GM21528 (cell line): ENCODE measurements around the gene SH2D3A.
"Not testable (repeated sequence)": the region's sequence is repeated elsewhere in the genome, so short reads cannot be mapped to it uniquely, and the experiment has no call there.

Experiments used
- ATAC-seq: cut with Tn5 transposase; IDR thresholded peaks from one replicate; pipeline ENCODE4 v1.9.1; 2021; ENCODE audit warnings: mild to moderate bottlenecking, moderate library complexity; ENCODE audit not compliant: unreplicated experiment, low FRiP score

SH2D3A gene

DNA sequence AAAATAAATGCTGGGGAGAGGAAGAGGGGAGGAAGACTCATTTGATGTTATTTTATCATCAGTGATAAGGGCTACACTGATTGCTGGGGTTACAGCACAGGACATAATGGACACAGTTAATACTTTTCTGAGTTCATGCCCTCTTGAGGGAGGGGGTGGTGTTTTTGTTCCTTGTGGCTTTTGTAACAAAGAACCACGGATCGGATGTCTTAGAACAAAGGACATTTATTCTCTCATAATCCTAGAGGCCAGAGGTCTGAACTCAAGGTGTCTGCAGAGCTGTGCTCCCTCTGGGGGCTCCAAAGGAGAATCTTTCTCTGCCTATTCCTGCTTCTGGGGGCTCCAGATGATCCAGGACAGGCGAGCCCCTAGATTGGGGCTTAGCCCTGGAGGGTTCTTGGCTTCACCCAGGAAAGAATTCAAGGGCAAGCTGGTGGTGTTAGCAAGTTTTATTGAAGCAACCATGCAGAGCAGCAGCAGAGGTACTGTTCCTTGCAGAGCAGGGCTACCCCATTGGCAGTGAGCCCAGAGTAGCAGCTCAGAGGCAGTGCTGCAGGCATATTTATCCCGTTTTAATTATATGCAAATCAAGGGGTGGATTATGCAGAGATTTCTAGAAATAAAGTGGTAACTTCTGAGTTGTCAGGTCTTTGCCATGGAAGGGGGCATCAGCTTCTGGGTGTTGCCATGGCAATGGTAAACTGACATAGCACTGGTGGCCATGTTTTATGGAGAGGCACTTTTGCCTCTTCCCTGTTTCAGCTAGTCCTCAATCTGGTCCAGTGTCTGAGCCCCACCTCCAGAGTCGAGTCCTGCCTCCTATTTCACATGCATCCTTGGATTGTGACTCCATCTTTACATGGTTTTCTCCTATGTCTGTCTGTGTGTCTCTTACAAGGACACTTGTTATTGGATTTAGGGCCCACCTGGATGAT, 23.2 kb upstream of the SH2D3A start:
- no peak for ATAC-seq

DNA sequence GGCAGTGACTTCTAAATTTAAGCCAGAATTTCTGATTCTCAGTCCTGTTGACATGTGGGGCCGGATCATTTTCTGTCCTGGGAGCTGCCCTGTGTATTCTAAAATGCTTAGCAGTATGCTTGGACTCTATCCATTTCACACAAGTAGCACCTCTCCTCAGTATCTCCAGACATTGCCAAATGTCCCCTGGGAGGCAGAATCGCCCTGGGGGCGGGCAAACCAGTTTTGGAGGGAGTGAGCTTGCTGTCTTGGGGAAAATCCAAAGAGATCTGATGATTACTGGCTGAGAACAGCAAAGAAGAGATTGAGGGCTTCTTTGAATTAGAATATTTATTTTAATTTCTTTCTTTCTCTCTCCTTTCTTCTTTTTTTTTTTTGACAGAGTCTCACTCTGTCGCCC, 21.7 kb upstream of the SH2D3A start:
- ATAC-seq = no peak

DNA sequence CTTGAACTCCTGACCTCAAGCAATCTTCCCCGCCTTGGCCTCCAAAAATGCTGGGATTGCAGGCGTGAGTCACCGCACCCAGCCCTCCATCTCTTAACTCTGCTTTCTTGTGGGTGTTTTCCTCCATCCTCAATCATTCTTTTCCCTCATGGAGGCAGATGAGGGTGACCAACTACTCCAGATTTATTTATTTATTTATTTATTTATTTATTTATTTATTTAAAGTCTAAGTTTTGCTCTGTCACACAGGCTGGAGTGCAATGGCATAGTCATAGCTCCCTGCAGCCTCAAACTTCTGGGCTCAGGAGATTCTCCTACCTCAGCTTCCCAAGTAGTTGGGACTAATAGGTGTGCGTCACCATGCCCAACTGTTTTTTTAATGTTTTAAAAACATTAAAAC, 20.2 kb upstream of the SH2D3A start:
- ATAC-seq = no peak

DNA sequence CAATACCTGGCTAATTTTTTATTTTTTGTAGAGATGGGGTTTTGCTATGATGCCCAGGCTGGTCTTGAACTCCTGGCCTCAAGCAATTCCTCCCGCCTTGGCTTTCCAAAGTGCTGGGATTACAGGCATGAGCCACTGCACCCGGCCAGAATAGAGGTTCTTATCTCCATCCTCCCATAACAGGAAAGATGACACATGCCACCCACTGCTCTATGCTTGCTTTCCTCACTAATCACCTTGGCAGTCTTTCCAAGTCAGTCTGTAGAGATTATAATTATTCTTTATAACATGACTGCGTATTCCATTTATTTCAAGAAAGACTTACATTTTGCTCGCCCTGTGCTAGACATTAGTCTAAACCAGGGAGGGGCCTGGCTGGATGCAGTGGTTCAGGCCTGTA, 12.0 kb upstream of the SH2D3A start:
- ATAC-seq = no peak

DNA sequence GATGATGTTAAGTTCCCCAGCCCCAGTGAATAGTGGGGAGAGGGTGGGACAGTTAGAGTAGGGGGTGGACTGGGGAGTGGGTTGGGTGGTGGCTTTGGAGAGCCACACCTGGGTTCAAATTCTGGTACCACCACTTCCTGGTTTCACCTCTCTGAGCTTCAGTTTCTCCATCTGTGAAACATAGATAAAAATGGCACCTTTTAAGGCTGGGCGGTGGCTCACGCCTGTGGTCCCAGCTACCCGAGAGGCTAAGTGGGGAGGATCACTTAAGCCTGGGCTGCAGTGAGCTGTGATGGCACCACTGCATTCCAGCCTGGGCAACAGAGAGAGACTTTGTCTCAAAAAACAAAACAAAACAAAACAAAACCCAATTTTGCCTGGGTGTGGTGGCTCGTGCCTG, 11.2 kb upstream of the SH2D3A start:
- no peak for ATAC-seq

DNA sequence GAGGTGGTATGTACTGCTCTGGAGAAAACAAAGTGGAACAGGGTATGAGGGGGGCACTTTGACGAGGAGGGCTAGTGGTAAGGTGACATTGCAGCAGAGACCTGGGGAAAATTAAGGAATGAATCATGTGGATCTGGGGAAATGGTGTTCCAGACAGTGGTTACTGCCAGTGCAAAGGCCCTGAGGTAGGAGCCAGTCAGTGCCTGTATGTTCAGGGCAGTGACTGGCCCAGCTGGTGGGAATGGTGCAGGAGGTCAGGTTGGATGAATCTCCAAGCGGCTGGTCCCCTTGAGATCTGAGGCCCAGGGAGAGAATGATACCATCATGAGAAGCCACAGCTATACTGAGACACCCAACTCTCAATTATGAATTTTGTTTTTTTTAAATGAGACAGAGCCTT, 10.2 kb upstream of the SH2D3A start:
- no peak for ATAC-seq

DNA sequence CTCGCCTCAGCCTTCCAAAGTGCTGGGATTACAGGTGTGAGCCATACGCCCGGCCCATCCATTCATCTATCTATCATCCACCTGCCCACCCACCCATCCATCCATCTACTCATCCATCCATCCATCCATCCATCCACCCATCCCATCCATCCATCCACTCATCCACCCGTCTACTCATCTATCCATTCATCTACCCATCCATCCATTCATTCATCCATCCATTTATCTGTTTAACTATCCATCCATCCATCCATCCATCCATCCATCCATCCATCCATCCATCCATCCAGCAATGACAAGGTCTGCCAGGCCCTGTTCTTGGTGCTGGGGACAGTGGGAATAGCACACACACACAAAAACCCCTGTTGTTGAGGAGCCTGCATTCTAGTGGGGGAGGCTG, 9.8 kb upstream of the SH2D3A start:
- no peak for ATAC-seq

DNA sequence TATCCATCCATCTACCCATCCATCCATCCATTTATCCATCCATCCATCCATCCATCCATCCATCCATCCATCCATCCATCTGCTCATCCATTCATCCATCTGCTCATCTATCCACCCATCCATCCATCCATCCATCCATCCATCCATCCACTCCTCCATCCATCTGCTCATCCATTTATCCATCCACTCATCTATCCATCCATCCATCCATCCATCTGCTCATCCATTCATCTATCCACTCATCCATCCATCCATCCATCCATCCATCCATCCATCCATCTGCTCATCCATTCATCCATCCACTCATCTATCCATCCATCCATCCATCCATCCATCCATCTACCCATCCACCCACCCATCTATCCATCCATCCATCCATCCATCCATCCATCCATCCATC, 8.8 kb upstream of the SH2D3A start:
- not testable (repeated sequence) for ATAC-seq

DNA sequence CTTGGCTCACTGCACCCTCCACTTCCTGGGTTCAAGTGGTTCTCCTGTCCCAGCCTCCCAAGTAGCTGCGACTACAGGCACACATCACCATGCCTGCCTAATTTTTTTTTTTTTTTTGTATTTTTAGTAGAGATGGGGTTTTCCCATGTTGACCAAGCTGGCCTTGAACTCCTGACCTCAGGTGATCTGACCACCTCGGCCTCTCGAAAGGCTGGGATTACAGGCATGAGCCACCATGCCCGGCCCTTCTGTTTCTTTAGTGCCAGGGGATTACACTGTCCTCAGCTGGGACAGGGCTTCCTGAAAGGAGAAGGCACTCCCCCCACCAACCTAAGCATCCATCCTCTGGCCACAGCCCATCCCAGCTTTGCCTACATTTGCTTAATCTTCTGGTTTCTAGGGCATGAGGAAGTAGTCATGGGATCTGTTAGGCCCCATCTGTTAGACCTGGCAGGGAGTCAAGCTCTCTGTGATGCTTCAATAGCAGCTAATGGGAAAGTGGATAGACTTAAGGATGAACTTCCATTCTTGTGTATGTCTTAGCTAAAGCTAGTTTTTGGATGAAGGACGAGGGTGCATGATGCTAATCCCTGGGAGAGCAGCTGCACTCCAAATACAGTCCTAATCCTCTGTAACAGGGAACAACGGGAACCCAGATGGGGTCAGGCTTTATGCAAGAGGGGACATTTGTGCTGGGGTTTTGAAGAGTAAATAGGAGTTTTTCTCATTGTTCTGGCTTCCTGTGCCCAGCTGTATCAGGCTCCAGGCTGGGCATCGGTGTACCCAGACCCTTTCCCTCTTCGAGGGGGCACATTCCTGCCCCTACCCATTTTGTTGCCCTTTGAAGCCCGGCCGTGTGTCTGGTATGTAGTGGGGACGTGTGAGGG, 7.8 kb upstream of the SH2D3A start:
- no peak for ATAC-seq

DNA sequence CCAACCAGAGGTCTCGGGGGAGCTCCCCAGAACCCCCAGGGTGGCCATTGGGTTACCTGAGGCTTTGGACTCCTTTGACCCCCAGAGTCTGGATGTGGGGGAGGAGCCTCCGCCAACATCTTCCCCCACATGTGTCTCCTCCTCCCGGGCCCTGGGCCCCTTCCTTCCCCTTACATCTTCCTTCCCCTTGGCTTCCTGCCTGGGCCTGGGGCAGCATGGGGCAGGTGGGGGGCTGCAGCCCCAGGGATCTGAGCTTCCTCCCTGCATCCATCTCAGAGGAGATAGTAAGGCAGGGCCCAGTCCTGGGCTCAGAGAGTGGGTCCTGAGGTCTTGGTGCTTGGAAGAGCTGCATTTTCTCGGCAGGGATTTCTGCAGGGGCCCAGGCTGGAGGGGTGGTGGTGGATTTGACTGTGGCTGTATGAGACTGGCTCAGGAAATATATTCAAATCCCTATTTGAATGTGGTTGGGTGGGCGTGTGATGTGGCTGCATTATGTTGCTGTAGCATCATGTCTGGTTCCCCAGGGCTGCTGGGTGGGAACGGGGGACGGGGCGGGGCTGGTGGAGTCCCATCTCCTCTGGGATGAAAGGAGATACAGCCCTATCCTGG, 6.2 kb upstream of the SH2D3A start:
- peak; percentile 40 for ATAC-seq

DNA sequence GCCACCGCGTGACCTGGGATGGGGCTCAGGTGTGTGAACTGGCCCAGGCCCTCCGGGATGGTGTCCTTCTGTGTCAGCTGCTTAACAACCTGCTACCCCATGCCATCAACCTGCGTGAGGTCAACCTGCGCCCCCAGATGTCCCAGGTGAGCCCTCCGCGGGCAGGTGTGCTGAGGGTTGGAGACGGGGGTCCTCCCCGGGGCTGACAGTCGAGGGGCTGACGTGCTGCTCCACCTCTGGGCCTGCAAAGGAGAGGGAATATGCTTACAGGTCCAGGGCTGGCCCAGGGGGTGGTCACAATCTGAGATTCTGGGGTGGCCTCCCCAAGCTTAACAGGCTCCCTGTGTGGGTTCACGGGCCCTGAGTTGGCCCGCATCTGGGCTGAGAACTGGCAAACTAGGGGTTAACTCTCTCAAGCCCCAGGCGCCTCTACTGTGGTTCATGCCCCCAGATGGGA, 5.7 kb upstream of the SH2D3A start:
- peak; percentile 12 for ATAC-seq

DNA sequence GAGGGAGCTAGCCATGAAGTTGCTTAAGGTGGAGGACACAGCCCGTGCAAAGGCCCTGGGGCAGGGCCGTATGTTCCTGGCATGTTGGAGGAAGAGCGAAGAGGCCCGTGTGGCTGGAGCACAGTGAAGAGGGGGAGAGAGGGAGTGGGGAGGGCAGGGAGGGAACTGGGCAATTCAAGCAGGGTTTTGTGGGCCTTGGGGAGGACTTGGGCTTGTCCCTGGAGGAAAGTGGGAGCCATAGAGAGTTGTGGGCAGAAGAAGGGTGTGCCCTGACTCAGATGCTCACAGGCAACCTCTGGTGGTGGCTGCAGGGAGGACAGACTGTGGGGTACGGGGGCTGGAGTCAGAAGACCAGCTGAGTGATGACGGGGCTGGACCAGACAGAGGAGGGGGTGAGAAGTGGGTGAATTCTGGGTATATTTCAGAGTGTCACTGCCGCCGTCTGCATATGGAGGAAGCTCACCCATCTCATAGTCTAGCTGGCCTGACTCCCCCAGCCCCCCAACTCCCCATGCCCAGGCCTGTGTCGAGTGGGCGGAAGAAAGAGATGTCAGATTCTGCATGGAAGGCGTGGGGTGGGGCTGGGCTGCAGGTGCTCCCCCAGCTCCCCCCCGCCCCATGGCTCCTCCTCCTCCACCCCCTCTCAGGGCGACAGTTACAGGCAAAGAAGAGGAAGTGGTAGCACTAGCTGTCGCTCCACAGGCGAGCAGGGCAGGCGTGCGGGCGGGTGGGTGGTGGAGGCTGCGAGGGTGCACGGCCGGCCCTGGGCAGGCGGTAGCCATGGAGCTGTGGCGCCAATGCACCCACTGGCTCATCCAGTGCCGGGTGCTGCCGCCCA, 5.0 kb upstream of the SH2D3A start, which contains the start of gene VAV1:
Gene VAV1, plus strand, starts transcription at position 681 of the 838 bp plus-strand sequence. Its CDS starts 100 bp downstream, at position 781.
- ATAC-seq = peak; percentile 32

DNA sequence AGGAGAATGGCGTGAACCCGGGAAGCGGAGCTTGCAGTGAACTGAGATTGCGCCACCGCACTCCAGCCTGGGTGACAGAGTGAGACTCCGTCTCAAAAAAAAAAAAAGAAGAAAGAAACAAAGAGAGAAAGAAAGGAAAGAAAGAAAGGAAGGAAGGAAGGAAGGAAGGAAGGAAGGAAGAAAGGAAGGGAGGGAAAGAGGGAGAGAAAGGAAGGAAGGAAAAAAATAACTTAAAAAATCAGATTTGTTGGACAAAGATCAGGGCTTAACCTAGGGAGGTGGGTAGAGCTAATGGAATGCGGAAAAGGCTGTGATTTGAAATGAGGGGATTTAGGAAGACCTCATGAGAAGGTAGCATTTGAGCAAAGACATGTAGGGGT, 4.4 kb upstream of the SH2D3A start:
- ATAC-seq = not testable (repeated sequence)

DNA sequence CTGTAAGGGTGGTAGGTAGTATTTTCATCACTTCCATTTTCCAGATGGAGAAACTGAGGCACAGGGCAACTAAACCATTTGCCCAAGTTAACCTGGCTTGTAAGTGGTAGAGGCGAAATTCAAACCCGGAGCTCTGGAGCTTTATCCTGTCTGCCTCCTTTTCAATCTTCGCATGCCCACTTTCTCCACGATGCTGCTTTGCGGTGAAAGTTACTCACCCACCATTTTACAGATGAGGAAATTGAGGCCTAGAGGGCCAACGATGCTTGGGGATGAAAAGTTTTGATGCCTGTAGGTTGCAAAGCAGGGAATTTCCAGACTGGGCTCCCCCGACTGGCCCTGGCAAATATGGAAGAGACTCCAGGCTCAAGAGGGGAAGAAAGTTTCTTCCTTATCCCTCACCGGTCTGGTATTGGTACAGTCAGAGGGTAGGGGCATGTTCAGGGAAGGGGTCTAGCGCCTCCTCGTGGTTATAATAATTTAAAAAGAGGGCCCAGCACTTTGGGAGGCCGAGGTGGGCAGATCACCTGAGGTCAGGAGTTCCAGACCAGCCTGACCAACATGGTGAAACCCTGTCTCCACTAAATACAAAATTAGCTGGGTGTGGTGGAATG, 1.9 kb upstream of the SH2D3A start:
- no peak for ATAC-seq

DNA sequence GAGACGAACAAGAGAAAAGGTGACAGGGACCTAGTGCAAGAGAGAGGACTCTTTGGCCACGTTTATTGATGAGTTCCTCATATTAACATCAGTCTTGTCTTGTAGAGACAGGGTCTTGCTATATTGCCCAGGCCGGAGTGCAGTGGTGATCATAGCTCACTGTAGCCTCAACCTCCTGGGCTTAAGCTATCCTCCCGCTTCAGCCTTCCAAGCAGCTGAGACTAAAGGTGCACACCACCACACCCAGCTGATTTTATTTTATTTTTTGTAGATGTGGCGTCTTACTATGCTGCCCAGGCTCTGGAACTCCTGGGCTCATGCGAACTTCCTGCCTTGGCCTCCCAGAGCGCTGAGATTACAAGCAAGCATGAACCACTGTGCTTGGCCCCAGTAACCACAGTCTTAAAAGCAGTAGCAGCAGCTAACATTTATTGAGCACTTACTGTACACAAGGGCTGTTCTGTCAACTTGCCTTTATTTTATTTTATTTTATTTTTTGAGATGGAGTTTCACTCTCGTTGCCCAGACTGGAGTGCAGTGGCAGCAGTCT, 1.1 kb upstream of the SH2D3A start:
- no peak for ATAC-seq

DNA sequence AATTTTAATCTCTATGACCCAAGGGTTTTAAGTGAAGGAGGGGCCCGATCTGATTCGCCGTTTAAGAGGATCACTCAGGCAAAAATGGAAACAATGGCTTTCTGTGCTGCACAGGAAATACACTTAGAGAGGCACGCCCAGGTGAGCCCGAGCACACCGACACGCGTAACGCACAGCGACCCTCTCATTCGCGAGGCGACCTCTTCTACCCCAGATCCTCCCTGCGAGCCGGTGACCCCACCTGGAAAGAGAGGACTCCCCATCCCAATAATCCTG, 216 bp downstream of the SH2D3A start:
- peak; percentile 24 for ATAC-seq

DNA sequence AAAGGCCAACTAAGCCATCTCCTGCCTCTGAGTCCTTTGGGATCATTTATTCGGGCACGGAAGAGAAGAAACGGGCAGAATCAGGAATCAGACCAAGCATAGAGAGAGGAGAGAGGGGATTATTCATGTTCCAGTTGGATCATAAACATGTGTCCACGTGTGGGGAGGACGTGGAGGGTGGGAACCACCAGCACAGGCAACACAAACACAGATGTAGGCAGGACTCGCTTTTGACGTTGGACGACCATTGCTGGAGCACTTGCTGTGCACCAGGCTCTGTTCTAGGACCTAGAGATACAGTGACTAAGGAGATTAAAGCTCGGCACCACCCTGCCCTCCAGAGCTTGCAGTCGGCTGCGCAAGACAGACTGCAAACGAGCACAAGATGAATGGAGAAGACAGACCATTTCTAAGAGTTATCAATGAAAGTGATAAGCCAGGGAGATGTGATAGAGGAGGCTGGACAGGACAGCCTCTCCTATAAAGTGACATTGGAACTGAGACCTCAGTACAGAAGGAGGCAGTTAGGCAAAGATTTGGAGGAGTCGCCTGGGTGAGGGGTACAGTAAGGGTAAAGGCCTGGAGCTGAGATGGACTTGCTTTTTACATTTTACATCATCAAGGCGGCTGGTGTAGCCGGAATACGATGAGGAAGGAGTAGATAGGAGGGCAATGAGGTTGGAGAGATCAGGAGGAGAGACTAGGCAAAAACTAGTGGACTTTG, 716 bp downstream of the SH2D3A start:
- no peak for ATAC-seq

DNA sequence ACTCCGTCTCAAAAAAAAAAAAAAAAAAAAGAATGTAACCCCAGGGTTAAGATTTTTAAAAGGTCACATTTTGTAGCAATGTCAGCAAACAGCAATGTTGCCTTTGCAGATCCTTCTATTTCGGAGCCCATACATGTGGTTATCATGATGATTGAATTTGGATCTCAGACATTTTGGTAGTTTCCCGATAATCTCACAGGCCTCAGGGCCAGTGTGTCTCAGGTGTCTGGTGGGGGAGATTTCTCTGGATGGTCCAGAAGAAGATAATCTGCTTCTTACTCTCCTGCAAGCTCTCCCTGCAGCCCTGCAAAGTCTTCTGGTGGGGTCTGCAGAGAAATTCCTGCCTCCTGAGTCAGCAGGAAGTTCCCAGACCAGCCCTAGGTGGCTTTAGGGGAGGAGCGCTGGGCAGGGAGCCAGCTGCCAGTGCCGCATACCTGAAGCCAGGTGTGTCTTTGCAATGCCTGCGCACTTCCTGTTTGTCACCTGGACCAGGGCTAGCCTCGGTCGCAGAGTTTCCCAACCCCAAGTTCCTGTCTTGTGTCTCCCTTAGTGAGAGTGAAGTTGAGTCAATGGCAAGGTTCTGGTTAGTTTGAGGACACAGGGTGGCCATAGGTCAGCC, 1.4 kb downstream of the SH2D3A start:
- no peak for ATAC-seq
